IMR-90 (cell line): ENCODE data around the gene FLT3. TPM values are rescaled to one million over a fixed set of nuclear protein-coding genes. Genes with fewer than 3 reads are reported as not detected.

ENCODE experiments used
- ATAC-seq: fragments of 200-7000 bp; cut with Tn5 transposase; 2 replicates; pipeline ENCODE4 v1.9.1; 2020; ENCODE audit warnings: low read depth, mild to moderate bottlenecking, moderate library complexity
- BruUV-seq: library from RNA; stranded (reverse); fragments of 400-500 nt; replicated peaks from 2 replicates; lab custom pipeline; 2021; lab: Mats Ljungman, UMichigan
- CTCF ChIA-PET: fragments of 300-600 bp; formaldehyde crosslinking; extraction: SDS; loops from one replicate; lab custom pipeline; 2021; ENCODE audit warnings: antibody characterized with exemption; lab: Yijun Ruan, JAX
- POLR2A ChIA-PET: fragments of 300-600 bp; sonication (Branson Sonifier 250); formaldehyde crosslinking; loops from one replicate; lab custom pipeline; 2022; ENCODE audit warnings: antibody characterized with exemption; ENCODE audit not compliant: unreplicated experiment; lab: Charles Lee
- DNase-seq: peaks from one replicate; pipeline ENCODE4 v3.0.0; 2013
- H2AFZ ChIP-seq: replicated peaks from 2 replicates; pipeline ENCODE3; 2013; ENCODE audit warnings: low read length, mild to moderate bottlenecking; ENCODE audit not compliant: poor library complexity
- H2AK5ac ChIP-seq: 2 replicates; pipeline ENCODE4 v1.6.1; 2013; ENCODE audit warnings: low read depth, low read length, inconsistent platforms
- H2AK9ac ChIP-seq: replicated peaks from 2 replicates; pipeline ENCODE3; 2013; ENCODE audit warnings: mild to moderate bottlenecking, low read depth, low read length, moderate library complexity; ENCODE audit not compliant: poor library complexity
- H2BK120ac ChIP-seq: 2 replicates; pipeline ENCODE4 v1.6.1; 2013; ENCODE audit warnings: low read depth, low read length, inconsistent platforms
- H2BK15ac ChIP-seq: 3 replicates; pipeline ENCODE4 v1.6.1; 2013; ENCODE audit warnings: low read depth, low read length, inconsistent platforms
- H2BK20ac ChIP-seq: 2 replicates; pipeline ENCODE4 v1.6.1; 2013; ENCODE audit warnings: low read depth, mild to moderate bottlenecking, inconsistent platforms, low read length, moderate library complexity
- H2BK5ac ChIP-seq: 2 replicates; pipeline ENCODE4 v1.6.1; 2013; ENCODE audit warnings: mild to moderate bottlenecking, low read depth, low read length, inconsistent platforms; ENCODE audit not compliant: poor library complexity, severe bottlenecking
- H3K14ac ChIP-seq: replicated peaks from 2 replicates; pipeline ENCODE4 v1.6.1; 2013; ENCODE audit warnings: low read depth, low read length, inconsistent platforms
- H3K18ac ChIP-seq: 2 replicates; pipeline ENCODE4 v1.6.1; 2013; ENCODE audit warnings: low read depth, low read length, control low read depth
- H3K23ac ChIP-seq: 2 replicates; pipeline ENCODE4 v1.6.1; 2013; ENCODE audit warnings: low read depth, low read length, inconsistent platforms
- H3K27ac ChIP-seq: 2 replicates; pipeline ENCODE4 v1.5.1; 2013; ENCODE audit warnings: mild to moderate bottlenecking, control low read depth, low read length; ENCODE audit not compliant: insufficient read depth
- H3K27me3 ChIP-seq: 2 replicates; pipeline ENCODE4 v1.6.1; 2013; ENCODE audit warnings: low read length; ENCODE audit not compliant: control insufficient read depth, insufficient read depth
- H3K36me3 ChIP-seq: 2 replicates; pipeline ENCODE4 v1.6.1; 2013; ENCODE audit warnings: low read length, mixed read lengths; ENCODE audit not compliant: control insufficient read depth, insufficient read depth
- H3K4ac ChIP-seq: 2 replicates; pipeline ENCODE4 v1.6.1; 2013; ENCODE audit warnings: low read depth, low read length, inconsistent platforms
- H3K4me1 ChIP-seq: 2 replicates; pipeline ENCODE4 v1.6.1; 2013; ENCODE audit warnings: low read length, mixed read lengths; ENCODE audit not compliant: control insufficient read depth, insufficient read depth
- H3K4me2 ChIP-seq: 2 replicates; pipeline ENCODE4 v1.6.1; 2013; ENCODE audit warnings: low read depth, mild to moderate bottlenecking, control low read depth, low read length, moderate library complexity
- H3K4me3 ChIP-seq: 2 replicates; pipeline ENCODE4 v1.5.1; 2013; ENCODE audit warnings: low read depth, mild to moderate bottlenecking, control low read depth, low read length, moderate library complexity; ENCODE audit not compliant: insufficient read depth
- H3K56ac ChIP-seq: 2 replicates; pipeline ENCODE4 v1.6.1; 2013; ENCODE audit warnings: low read length, inconsistent platforms; ENCODE audit not compliant: insufficient read depth; ENCODE audit errors: extremely low read depth
- H3K79me1 ChIP-seq, 2 experiments: 2 replicates each; pipeline ENCODE4 v1.6.1; 2013; ENCODE audit warnings: low read length in 2 of 2, inconsistent platforms in 1 of 2, low read depth in 1 of 2
- H3K9ac ChIP-seq: 2 replicates; pipeline ENCODE4 v1.6.1; 2013; ENCODE audit warnings: low read depth, low read length, control low read depth
- H3K9me1 ChIP-seq: 2 replicates; pipeline ENCODE4 v1.6.1; 2013; ENCODE audit warnings: low read length, inconsistent platforms; ENCODE audit not compliant: insufficient read depth
- H3K9me3 ChIP-seq: 2 replicates; pipeline ENCODE4 v1.6.1; 2013; ENCODE audit warnings: low read length; ENCODE audit not compliant: control insufficient read depth, insufficient read depth
- H4K20me1 ChIP-seq: 2 replicates; pipeline ENCODE4 v1.6.1; 2013; ENCODE audit warnings: low read length, inconsistent platforms; ENCODE audit not compliant: insufficient read depth
- H4K5ac ChIP-seq: 2 replicates; pipeline ENCODE4 v1.6.1; 2013; ENCODE audit warnings: mild to moderate bottlenecking, low read depth, low read length, control low read depth
- H4K8ac ChIP-seq, 2 experiments: 2 replicates each; pipeline ENCODE4 v1.6.1; 2013; ENCODE audit warnings: low read depth in 2 of 2, low read length in 2 of 2, control low read depth in 1 of 2, inconsistent platforms in 1 of 2
- H4K91ac ChIP-seq: 2 replicates; pipeline ENCODE4 v1.6.1; 2013; ENCODE audit warnings: low read depth, low read length, inconsistent platforms; ENCODE audit not compliant: insufficient read depth
- BHLHE40 ChIP-seq: fragments of 150-350 bp; IDR thresholded peaks from 2 replicates; pipeline ENCODE4 v1.6.1; 2016; ENCODE audit warnings: mild to moderate bottlenecking, low read depth, low read length
- CEBPB ChIP-seq: IDR thresholded peaks from 2 replicates; pipeline ENCODE4 v1.6.1; 2012; ENCODE audit warnings: low read depth, low read length, improper control_type of control experiment
- CHD1 ChIP-seq: IDR thresholded peaks from 2 replicates; pipeline ENCODE4 v1.6.1; 2012; ENCODE audit warnings: low read depth, low read length, improper control_type of control experiment
- CTCF ChIP-seq: conservative IDR thresholded peaks from 2 replicates; pipeline ENCODE4 v1.5.1; 2012; ENCODE audit warnings: mild to moderate bottlenecking, low read depth, low read length, improper control_type of control experiment
- ELK1 ChIP-seq: fragments of 150-350 bp; IDR thresholded peaks from 2 replicates; pipeline ENCODE4 v1.6.1; 2016; ENCODE audit warnings: low read depth, mild to moderate bottlenecking, low read length, moderate library complexity, borderline replicate concordance
- FOS ChIP-seq: fragments of 150-350 bp; IDR thresholded peaks from 2 replicates; pipeline ENCODE4 v1.6.1; 2016; ENCODE audit warnings: low read depth, low read length
- MAFK ChIP-seq: IDR thresholded peaks from 2 replicates; pipeline ENCODE4 v1.6.1; 2012; ENCODE audit warnings: low read depth, low read length, improper control_type of control experiment
- MAZ ChIP-seq: IDR thresholded peaks from 2 replicates; pipeline ENCODE4 v1.6.1; 2012; ENCODE audit warnings: low read depth, mild to moderate bottlenecking, low read length, improper control_type of control experiment, moderate library complexity, borderline replicate concordance
- MXI1 ChIP-seq: IDR thresholded peaks from 2 replicates; pipeline ENCODE4 v1.6.1; 2012; ENCODE audit warnings: low read depth, mild to moderate bottlenecking, low read length, moderate library complexity, borderline replicate concordance
- NFE2L2 ChIP-seq: fragments of 150-350 bp; IDR thresholded peaks from 2 replicates; pipeline ENCODE4 v1.6.1; 2016; ENCODE audit warnings: low read depth, mild to moderate bottlenecking, low read length
- POLR2A ChIP-seq: IDR thresholded peaks from 2 replicates; pipeline ENCODE4 v1.6.1; 2012; ENCODE audit warnings: mild to moderate bottlenecking, low read depth, low read length
- RAD21 ChIP-seq: IDR thresholded peaks from 2 replicates; pipeline ENCODE4 v1.6.1; 2012; ENCODE audit warnings: low read length, improper control_type of control experiment
- RCOR1 ChIP-seq: IDR thresholded peaks from 2 replicates; pipeline ENCODE4 v1.6.1; 2012; ENCODE audit warnings: mild to moderate bottlenecking, low read length, improper control_type of control experiment; ENCODE audit not compliant: insufficient replicate concordance
- RFX5 ChIP-seq: IDR thresholded peaks from 2 replicates; pipeline ENCODE4 v1.8.0; 2012; ENCODE audit warnings: low read depth, mild to moderate bottlenecking, low read length, moderate library complexity
- USF2 ChIP-seq: fragments of 150-350 bp; IDR thresholded peaks from 2 replicates; pipeline ENCODE4 v1.6.1; 2017; ENCODE audit warnings: mild to moderate bottlenecking, antibody characterized with exemption, low read length, low read depth
- WGBS, 2 experiments: methylation state at CpG; one replicate each; pipeline versions ENCODE4 v1.1.5 to v1.1.7; 2013; ENCODE audit warnings: missing lambda C conversion rate in 2 of 2; ENCODE audit not compliant: insufficient read length in 1 of 2; ENCODE audit errors: extremely low coverage in 2 of 2; 5-methylcytosine and 5-hydroxymethylcytosine counted together
- dilution Hi-C: fragments of 300-500 bp; cut with HindIII; formaldehyde crosslinking; loops from one replicate; pipeline ENCODE4 v1.14.3; 2018; ENCODE audit warnings: low sequenced_read_pairs; ENCODE audit not compliant: unreplicated experiment
- in situ Hi-C: fragments of 300-500 bp; cut with MboI; formaldehyde crosslinking; loops from 3 replicates; pipeline ENCODE4 v1.14.3; 2019; ENCODE audit warnings: low sequenced_read_pairs, inconsistent platforms, mixed read lengths
- intact Hi-C: fragments of 100-400 bp; cut with micrococcal nuclease; formaldehyde crosslinking; loops from 2 replicates; pipeline ENCODE4 v1.10.0; 2022
- polyA plus RNA-seq, 3 experiments: library from polyadenylated mRNA; depleted of rRNA; stranded (reverse); fragments of >200 nt; gene quantifications; 2 replicates each; pipeline ENCODE4 v1.2.3, GENCODE V29; 2012; ENCODE audit warnings: low replicate concordance in 1 of 3
- total RNA-seq: library from RNA; depleted of rRNA; stranded (reverse); fragments of >200 nt; gene quantifications from 2 replicates; pipeline ENCODE4 v1.2.3, GENCODE V29; 2012

The FLT3 gene
- total and polyA plus RNA-seq, 2 of the 4 experiments (the other 2 are of a cell fraction), result not detected

GRCh38 chr13:28046981-28047380, 53.4 kb downstream of the FLT3 start:
- H3K36me3 ChIP-seq, result no peaks in the 10 kb centered on the region
- H3K23ac ChIP-seq, result no peak overlapping the region
- dilution Hi-C loops (no loop called here), in situ Hi-C loops (no loop called here), intact Hi-C loops (loop anchor here (10.0 kb wide), 1 partner anchor 608 kb away; the partner anchor contains the start of gene POMP)
- H4K8ac ChIP-seq, result peak overlapping the region in 1 of 2 experiments; percentile 29; a peak in 1 of 4 replicates
- H3K4ac ChIP-seq, result peak overlapping the region; percentile 91
- H3K56ac ChIP-seq, result no peak overlapping the region
- CTCF ChIA-PET, result interaction anchor here (0.6 kb wide), 1 partner anchor 681 kb away, joined by 3 read pairs; no protein-coding TSS in a partner anchor
- H3K4me1 ChIP-seq, result peaks cover 7% of the 10 kb centered on the region
- H3K27ac ChIP-seq, result peak overlapping the region; percentile 29; the same call in 1 of the 2 replicates
- H2AK9ac ChIP-seq, result no peak overlapping the region
- peak overlapping the region; percentile 21; the same call in 1 of the 2 replicates for H2BK20ac ChIP-seq
- H4K5ac ChIP-seq, result no peak overlapping the region
- no peaks in the 10 kb centered on the region for H4K20me1 ChIP-seq
- H2BK15ac ChIP-seq, result no peak overlapping the region
- peak overlapping the region; percentile 56 for H3K4me2 ChIP-seq
- H3K4me3 ChIP-seq, result no peak overlapping the region
- no peaks in the 10 kb centered on the region for H3K27me3 ChIP-seq
- H3K9me3 ChIP-seq, result no peaks in the 10 kb centered on the region
- no peaks in the 10 kb centered on the region for H3K79me1 ChIP-seq
- H2BK5ac ChIP-seq, result peak overlapping the region; percentile 87
- H3K14ac ChIP-seq, result no peak overlapping the region
- BruUV-seq, result no TSS peak
- peak overlapping the region; percentile 84; the same call in 1 of the 2 replicates for H2BK120ac ChIP-seq
- DNase-seq (peak; percentile 94), ATAC-seq (peak; percentile 84)
- POLR2A ChIA-PET, result no interaction called here
- H2AK5ac ChIP-seq, result no peak overlapping the region
- H4K91ac ChIP-seq, result 0 out of 2 replicates have a peak overlapping the region, but pooled peaks have one; percentile 13
- H2AFZ ChIP-seq, result no peak overlapping the region
- 0 out of 2 replicates have a peak, but pooled peaks cover 3% of the 10 kb centered on the region for H3K9me1 ChIP-seq
- no peak overlapping the region for H3K9ac ChIP-seq
- WGBS, 2 experiments, result 17% methylated on average over 2 of the region's 4 CpGs; no CpG with 5 or more reads in 1 of the 2 experiments
- peak overlapping the region; percentile 29; the same call in 1 of the 2 replicates for H3K18ac ChIP-seq
- TF ChIP-seq USF2, result 0 out of 2 replicates have a peak, but pooled peaks have one; percentile 17
- no peak for TF ChIP-seq CHD1
- TF ChIP-seq MAZ, result no peak
- TF ChIP-seq RAD21, result no peak
- TF ChIP-seq POLR2A, result no peak
- peak; percentile 24; the same call in 1 of the 2 replicates for TF ChIP-seq MAFK
- peak; percentile 63 for TF ChIP-seq RCOR1
- TF ChIP-seq CEBPB, result no peak
- TF ChIP-seq CTCF, result no peak
- TF ChIP-seq BHLHE40, result peak; percentile 61
- TF ChIP-seq RFX5, result no peak
- TF ChIP-seq MXI1, result 0 out of 2 replicates have a peak, but pooled peaks have one; percentile 51
- no peak for TF ChIP-seq ELK1
- TF ChIP-seq FOS, result peak; percentile 83
- no peak for TF ChIP-seq NFE2L2
